Astrocyte of the cerebellum (primary cell): Measurements from ENCODE around the gene IMMP2L.
A peak's percentile ranks its signal among the peaks of the same experiment; 100 is the strongest.

ENCODE experiments used
- DNase-seq: peaks from one replicate; pipeline ENCODE4 v3.0.0-alpha.2; 2011; ENCODE audit warnings: low read depth
- H3K4me3 ChIP-seq: 2 replicates; pipeline ENCODE4 v1.5.1; 2011; ENCODE audit warnings: mild to moderate bottlenecking, low read depth, low read length, moderate library complexity
- CTCF ChIP-seq: IDR thresholded peaks from 2 replicates; pipeline ENCODE4 v1.5.1; 2012; ENCODE audit warnings: low read length, low read depth, moderate library complexity, mild to moderate bottlenecking; ENCODE audit errors: missing control alignments
- in situ Hi-C: cut with HindIII; loops from 2 replicates; pipeline ENCODE4 v1.10.0; 2017; ENCODE audit warnings: low sequenced_read_pairs

Gene IMMP2L

GRCh38 chr7:110921595-110922151, 640.6 kb downstream of the IMMP2L start:
- in situ Hi-C loops = no loop called here
- peak; percentile 6 for DNase-seq
- TF ChIP-seq CTCF = no peak
- no peak overlapping the region for H3K4me3 ChIP-seq

DNA sequence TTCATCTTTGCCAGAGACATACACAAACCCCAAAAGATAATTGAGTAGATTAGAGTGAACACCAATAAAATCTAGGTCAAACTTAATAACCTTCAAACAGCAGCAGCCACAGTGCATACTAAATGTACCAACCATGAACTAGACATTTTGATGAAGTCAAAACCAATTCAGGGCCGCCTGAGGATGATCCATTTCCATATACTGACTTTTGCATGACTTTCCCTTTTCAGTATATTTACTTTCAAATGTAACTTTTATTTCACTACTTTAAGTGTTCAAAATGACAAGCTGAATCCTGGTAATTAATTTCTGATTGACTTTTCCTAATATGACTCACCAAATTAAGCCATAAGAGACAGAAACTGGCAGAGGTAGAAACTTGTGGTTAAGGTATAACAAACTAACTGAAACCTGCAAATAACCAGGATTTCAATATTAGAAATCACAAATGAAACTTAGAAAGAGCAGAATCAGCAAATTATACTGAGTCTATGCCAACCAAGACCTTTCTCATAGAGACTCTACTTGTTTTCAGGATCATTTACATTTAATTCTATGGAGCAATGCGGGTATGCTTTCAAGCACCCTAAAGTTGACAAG, 643.2 kb downstream of the IMMP2L start:
- in situ Hi-C loops = no loop called here
- H3K4me3 ChIP-seq = no peak overlapping the region
- TF ChIP-seq CTCF = no peak
- DNase-seq = no peak

GRCh38 chr7:110914263-110914662, 648.0 kb downstream of the IMMP2L start:
- H3K4me3 ChIP-seq = no peak overlapping the region
- no peak for DNase-seq
- in situ Hi-C loops = no loop called here
- no peak for TF ChIP-seq CTCF

DNA sequence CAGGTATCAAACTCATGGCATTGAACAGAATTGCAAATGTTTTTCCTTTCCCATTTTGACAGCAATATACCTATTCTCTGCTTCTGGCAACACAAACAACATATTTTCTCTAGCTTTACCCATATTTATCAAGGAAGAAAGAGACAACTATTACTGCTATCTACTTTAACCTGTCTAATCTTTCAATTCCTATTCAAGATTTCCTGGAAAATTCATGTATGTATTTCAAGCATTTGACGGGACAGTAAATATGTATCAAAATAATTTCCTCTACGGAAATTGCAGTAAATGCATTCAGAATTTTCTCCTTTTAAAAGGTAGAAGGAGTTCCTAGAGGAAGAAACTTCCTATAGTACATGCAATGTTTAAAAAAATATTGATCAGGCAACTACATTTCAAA, 650.7 kb downstream of the IMMP2L start:
- no peak for DNase-seq
- H3K4me3 ChIP-seq = no peak overlapping the region
- in situ Hi-C loops = no loop called here
- TF ChIP-seq CTCF = no peak

DNA sequence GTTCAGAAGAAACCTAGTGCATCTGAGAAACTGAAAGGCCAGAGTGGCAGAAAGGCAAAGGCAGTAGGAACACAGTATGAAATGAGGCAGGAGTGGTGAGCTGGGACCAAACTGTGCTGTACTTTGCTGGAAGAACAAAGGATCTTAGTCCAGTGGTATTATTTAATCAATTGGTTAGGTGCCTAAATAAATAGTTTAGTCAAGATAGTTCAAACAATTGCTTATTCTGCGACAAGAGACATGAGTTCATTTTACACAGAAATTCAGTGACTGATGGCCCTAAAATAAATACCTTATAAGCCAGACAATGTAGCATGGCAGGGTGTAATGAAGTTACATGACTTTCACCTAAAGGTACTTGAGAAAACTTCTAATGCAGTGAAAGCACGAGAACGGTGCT, 653.2 kb downstream of the IMMP2L start:
- no peak for DNase-seq
- in situ Hi-C loops = no loop called here
- TF ChIP-seq CTCF = no peak
- no peak overlapping the region for H3K4me3 ChIP-seq

GRCh38 chr7:110905773-110906566, 656.3 kb downstream of the IMMP2L start:
- no peak overlapping the region for H3K4me3 ChIP-seq
- in situ Hi-C loops = no loop called here
- DNase-seq = no peak
- TF ChIP-seq CTCF = no peak
